Mesenchymal stem cell (in vitro differentiated cells and primary cell): ENCODE results near the gene SDC4.

ENCODE experiments used
- DNase-seq: peaks from one replicate; pipeline ENCODE4 v3.0.0-alpha.2; 2013
- H2AFZ ChIP-seq: one replicate; pipeline ENCODE4 v1.6.1; 2013; ENCODE audit warnings: low read depth, mild to moderate bottlenecking, control low read depth, inconsistent platforms, low read length, moderate library complexity
- H2AK5ac ChIP-seq: 2 replicates; pipeline ENCODE4 v1.6.1; 2013; ENCODE audit warnings: low read length, moderate library complexity, mild to moderate bottlenecking, inconsistent platforms; ENCODE audit not compliant: severe bottlenecking
- H2BK120ac ChIP-seq: one replicate; pipeline ENCODE4 v1.6.1; 2013; ENCODE audit warnings: low read depth, mild to moderate bottlenecking, inconsistent platforms, low read length, moderate library complexity
- H2BK12ac ChIP-seq, 2 experiments: one replicate each; pipeline ENCODE4 v1.6.1; 2013; ENCODE audit warnings: inconsistent platforms in 2 of 2, low read length in 2 of 2, mild to moderate bottlenecking in 2 of 2, moderate library complexity in 2 of 2, control low read depth in 1 of 2
- H2BK15ac ChIP-seq: one replicate; pipeline ENCODE4 v1.6.1; 2013; ENCODE audit warnings: mild to moderate bottlenecking, low read depth, inconsistent platforms; ENCODE audit not compliant: poor library complexity, severe bottlenecking
- H2BK5ac ChIP-seq: 2 replicates; pipeline ENCODE4 v1.6.1; 2013; ENCODE audit warnings: low read depth, mild to moderate bottlenecking, low read length, control low read depth, inconsistent platforms; ENCODE audit not compliant: poor library complexity, severe bottlenecking
- H3K14ac ChIP-seq, 2 experiments: one replicate each; pipeline ENCODE4 v1.6.1; 2013; ENCODE audit warnings: inconsistent platforms in 2 of 2, low read length in 2 of 2, control low read depth in 1 of 2, mild to moderate bottlenecking in 1 of 2, moderate library complexity in 1 of 2
- H3K18ac ChIP-seq, 2 experiments: one replicate each; pipeline ENCODE4 v1.6.1; 2013; ENCODE audit warnings: inconsistent platforms in 2 of 2, low read length in 2 of 2, control low read depth in 1 of 2, low read depth in 1 of 2, mild to moderate bottlenecking in 1 of 2
- H3K23ac ChIP-seq, 2 experiments: one replicate each; pipeline ENCODE4 v1.6.1; 2013; ENCODE audit warnings: inconsistent platforms in 2 of 2, low read length in 2 of 2, mild to moderate bottlenecking in 2 of 2, moderate library complexity in 2 of 2, control low read depth in 1 of 2
- H3K27ac ChIP-seq: 2 replicates; pipeline ENCODE4 v1.5.1; 2013; ENCODE audit warnings: mild to moderate bottlenecking, moderate library complexity, low read length, control low read depth, inconsistent platforms; ENCODE audit not compliant: poor library complexity, severe bottlenecking
- H3K27me3 ChIP-seq, 2 experiments: 2 replicates each; pipeline versions ENCODE4 v1.6.1 to v1.7.0; 2013; ENCODE audit warnings: low read length in 2 of 2, mild to moderate bottlenecking in 2 of 2, moderate library complexity in 2 of 2, control low read depth in 1 of 2, inconsistent platforms in 1 of 2; ENCODE audit not compliant: control insufficient read depth in 1 of 2, insufficient read depth in 1 of 2
- H3K36me3 ChIP-seq, 2 experiments: 2 replicates each; pipeline versions ENCODE4 v1.6.1 to v1.7.0; 2013; ENCODE audit warnings: low read length in 2 of 2, control low read depth in 1 of 2, inconsistent platforms in 1 of 2, low read depth in 1 of 2, mild to moderate bottlenecking in 1 of 2; ENCODE audit not compliant: insufficient read depth in 2 of 2, control insufficient read depth in 1 of 2
- H3K4ac ChIP-seq, 2 experiments: one replicate each; pipeline ENCODE4 v1.6.1; 2013; ENCODE audit warnings: inconsistent platforms in 2 of 2, low read length in 2 of 2, mild to moderate bottlenecking in 2 of 2, moderate library complexity in 2 of 2, control low read depth in 1 of 2, low read depth in 1 of 2
- H3K4me1 ChIP-seq: 2 replicates; pipeline ENCODE4 v1.6.1; 2013; ENCODE audit warnings: low read depth, low read length, control low read depth; ENCODE audit not compliant: control insufficient read depth, insufficient read depth
- H3K4me2 ChIP-seq: 2 replicates; pipeline ENCODE4 v1.6.1; 2013; ENCODE audit warnings: low read length, mild to moderate bottlenecking, inconsistent platforms; ENCODE audit not compliant: poor library complexity, severe bottlenecking
- H3K4me3 ChIP-seq, 2 experiments: 2 replicates each; pipeline versions ENCODE4 v1.5.1 to v1.7.0; 2013; ENCODE audit warnings: low read length in 2 of 2, mild to moderate bottlenecking in 2 of 2, control low read depth in 1 of 2, low read depth in 1 of 2; ENCODE audit not compliant: insufficient read depth in 1 of 2
- H3K79me1 ChIP-seq: replicated peaks from 2 replicates; pipeline ENCODE4 v1.6.1; 2013; ENCODE audit warnings: mild to moderate bottlenecking, control low read depth, low read length, inconsistent platforms; ENCODE audit not compliant: poor library complexity, severe bottlenecking
- H3K9ac ChIP-seq: 2 replicates; pipeline ENCODE4 v1.7.0; 2013; ENCODE audit warnings: mild to moderate bottlenecking, low read length, moderate library complexity
- H3K9me3 ChIP-seq: 2 replicates; pipeline ENCODE4 v1.7.0; 2013; ENCODE audit warnings: mild to moderate bottlenecking, low read length; ENCODE audit not compliant: control insufficient read depth
- H4K8ac ChIP-seq: one replicate; pipeline ENCODE4 v1.6.1; 2013; ENCODE audit warnings: inconsistent platforms, mild to moderate bottlenecking, low read length, moderate library complexity
- H4K91ac ChIP-seq: one replicate; pipeline ENCODE4 v1.6.1; 2013; ENCODE audit warnings: mild to moderate bottlenecking, low read length, inconsistent platforms
- WGBS: methylation state at CpG from one replicate; pipeline ENCODE4 v1.1.7; 2013; ENCODE audit warnings: mixed read lengths; 5-methylcytosine and 5-hydroxymethylcytosine counted together

The SDC4 gene

GRCh38 chr20:45361793-45362192, 13.6 kb upstream of the SDC4 start:
- peaks cover 10 to 17% of the 10 kb centered on the region in 2 experiments for H3K36me3 ChIP-seq
- H3K4me3 ChIP-seq, result no peak overlapping the region
- H2BK120ac ChIP-seq, result no peak overlapping the region
- DNase-seq, result no peak
- H2BK5ac ChIP-seq, result no peak overlapping the region
- H3K14ac ChIP-seq, result no peak overlapping the region
- peak overlapping the region in 1 of 2 experiments; percentile 4 for H2BK12ac ChIP-seq
- H2AK5ac ChIP-seq, result peak overlapping the region; percentile 55
- H3K27me3 ChIP-seq, result no peaks in the 10 kb centered on the region
- no peak overlapping the region for H3K23ac ChIP-seq
- H3K9me3 ChIP-seq, result no peaks in the 10 kb centered on the region
- no peak overlapping the region for H2BK15ac ChIP-seq
- no peak overlapping the region for H3K27ac ChIP-seq
- WGBS, result 98% methylated on average over 4 of the region's 6 CpGs
- H3K9ac ChIP-seq, result no peak overlapping the region
- no peak overlapping the region for H4K91ac ChIP-seq
- no peak overlapping the region for H2AFZ ChIP-seq
- no peak overlapping the region for H3K4ac ChIP-seq
- no peak overlapping the region for H3K4me2 ChIP-seq
- H4K8ac ChIP-seq, result no peak overlapping the region
- H3K79me1 ChIP-seq, result peaks cover 12% of the 10 kb centered on the region
- H3K4me1 ChIP-seq, result peaks cover 22% of the 10 kb centered on the region
- no peak overlapping the region for H3K18ac ChIP-seq

GRCh38 chr20:45359406-45360148, 11.4 kb upstream of the SDC4 start:
- Histone ChIP-seq H2BK15ac (peak overlapping the region; percentile 45), H3K36me3 (no peaks in the 10 kb centered on the region), H3K18ac (peak overlapping the region in 1 of 2 experiments; percentile 46), H2BK120ac (peak overlapping the region; percentile 69), H3K9me3 (no peaks in the 10 kb centered on the region), H3K79me1 (no peaks in the 10 kb centered on the region), H4K91ac (no peak overlapping the region), H4K8ac (peak overlapping the region; percentile 35), H3K4me2 (no peak overlapping the region), H2BK12ac (peak overlapping the region; percentile 45 to 88), H2AFZ (no peak overlapping the region), H2BK5ac (no peak overlapping the region), H3K14ac (no peak overlapping the region), H3K4me3 (no peak overlapping the region), H2AK5ac (peak overlapping the region; percentile 93), H3K4me1 (peaks cover 22% of the 10 kb centered on the region), H3K27me3 (no peaks in the 10 kb centered on the region), H3K4ac (peak overlapping the region; percentile 24 to 40), H3K9ac (no peak overlapping the region), H3K27ac (peak overlapping the region; percentile 76), H3K23ac (no peak overlapping the region)
- DNase-seq, result peak; percentile 67
- WGBS, result 63% methylated on average over 8 of the region's 9 CpGs

- 83% methylated on average over 7 of the region's 7 CpGs for WGBS
- H3K14ac ChIP-seq, result peak overlapping the region in 1 of 2 experiments; percentile 64
- peak overlapping the region; percentile 88 to 95 for H2BK12ac ChIP-seq
- peak overlapping the region; percentile 26 for H2BK15ac ChIP-seq
- peaks cover 22% of the 10 kb centered on the region for H3K4me1 ChIP-seq
- H3K27ac ChIP-seq, result peak overlapping the region; percentile 76
- H2BK120ac ChIP-seq, result peak overlapping the region; percentile 21
- H3K36me3 ChIP-seq, result no peaks in the 10 kb centered on the region
- H3K18ac ChIP-seq, result peak overlapping the region; percentile 58 to 59
- peak overlapping the region; percentile 93 for H2AK5ac ChIP-seq
- H3K4me3 ChIP-seq, result no peak overlapping the region
- H3K27me3 ChIP-seq, result no peaks in the 10 kb centered on the region
- H4K91ac ChIP-seq, result peak overlapping the region; percentile 2
- peak overlapping the region; percentile 49 for H2BK5ac ChIP-seq
- H3K4me2 ChIP-seq, result no peak overlapping the region
- no peaks in the 10 kb centered on the region for H3K9me3 ChIP-seq
- H3K9ac ChIP-seq, result peak overlapping the region; percentile 33
- H4K8ac ChIP-seq, result no peak overlapping the region
- peak; percentile 64 for DNase-seq
- no peak overlapping the region for H3K23ac ChIP-seq
- H3K4ac ChIP-seq, result peak overlapping the region; percentile 38 to 61
- H2AFZ ChIP-seq, result no peak overlapping the region
- no peaks in the 10 kb centered on the region for H3K79me1 ChIP-seq
Observed at GRCh38 chr20:45359069-45359405, 10.8 kb upstream of the SDC4 start.

- peak; percentile 63 for DNase-seq
- Histone ChIP-seq H3K4me3 (no peak overlapping the region), H3K79me1 (no peaks in the 10 kb centered on the region), H3K4me2 (no peak overlapping the region), H2AK5ac (peak overlapping the region; percentile 93), H4K8ac (peak overlapping the region; percentile 57), H2BK12ac (peak overlapping the region; percentile 88 to 95), H2AFZ (no peak overlapping the region), H2BK5ac (peak overlapping the region; percentile 49), H3K14ac (peak overlapping the region in 1 of 2 experiments; percentile 64), H3K9me3 (no peaks in the 10 kb centered on the region), H3K18ac (peak overlapping the region; percentile 58 to 59), H3K4me1 (peaks cover 21% of the 10 kb centered on the region), H3K36me3 (no peaks in the 10 kb centered on the region), H3K23ac (no peak overlapping the region), H3K9ac (peak overlapping the region; percentile 57), H2BK120ac (peak overlapping the region; percentile 21), H3K27ac (peak overlapping the region; percentile 76), H2BK15ac (peak overlapping the region; percentile 26), H3K4ac (peak overlapping the region; percentile 38 to 61), H3K27me3 (no peaks in the 10 kb centered on the region), H4K91ac (peak overlapping the region; percentile 2)
- WGBS, result 39% methylated on average over 10 of the region's 10 CpGs
Observed at GRCh38 chr20:45358282-45359068, 10.3 kb upstream of the SDC4 start.
